Measurements from ENCODE around the gene VEZT.

- TF ChIP-seq, protein P1, sequence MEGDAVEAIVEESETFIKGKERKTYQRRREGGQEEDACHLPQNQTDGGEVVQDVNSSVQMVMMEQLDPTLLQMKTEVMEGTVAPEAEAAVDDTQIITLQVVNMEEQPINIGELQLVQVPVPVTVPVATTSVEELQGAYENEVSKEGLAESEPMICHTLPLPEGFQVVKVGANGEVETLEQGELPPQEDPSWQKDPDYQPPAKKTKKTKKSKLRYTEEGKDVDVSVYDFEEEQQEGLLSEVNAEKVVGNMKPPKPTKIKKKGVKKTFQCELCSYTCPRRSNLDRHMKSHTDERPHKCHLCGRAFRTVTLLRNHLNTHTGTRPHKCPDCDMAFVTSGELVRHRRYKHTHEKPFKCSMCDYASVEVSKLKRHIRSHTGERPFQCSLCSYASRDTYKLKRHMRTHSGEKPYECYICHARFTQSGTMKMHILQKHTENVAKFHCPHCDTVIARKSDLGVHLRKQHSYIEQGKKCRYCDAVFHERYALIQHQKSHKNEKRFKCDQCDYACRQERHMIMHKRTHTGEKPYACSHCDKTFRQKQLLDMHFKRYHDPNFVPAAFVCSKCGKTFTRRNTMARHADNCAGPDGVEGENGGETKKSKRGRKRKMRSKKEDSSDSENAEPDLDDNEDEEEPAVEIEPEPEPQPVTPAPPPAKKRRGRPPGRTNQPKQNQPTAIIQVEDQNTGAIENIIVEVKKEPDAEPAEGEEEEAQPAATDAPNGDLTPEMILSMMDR (IDR thresholded peaks at IDR 0.05 in 2 of 3, conservative IDR thresholded peaks at IDR 0.05 in 1 of 3; ENCODE audit: borderline replicate concordance in 1 of 3, insufficient read depth in 1 of 3, low read depth in 2 of 3, low read length in 2 of 3) = no peak
- TF ChIP-seq POLR2A (IDR thresholded peaks at IDR 0.05; ENCODE audit: borderline replicate concordance, extremely low read depth, insufficient read depth, insufficient read length) (no peak), ATF3 (IDR thresholded peaks at IDR 0.05) (no peak), CEBPB (IDR thresholded peaks at IDR 0.05; ENCODE audit: low read depth) (no peak), EZH2phosphoT487 (IDR thresholded peaks at IDR 0.05; ENCODE audit: borderline replicate concordance) (no peak), ELF1 (IDR thresholded peaks at IDR 0.05; ENCODE audit: borderline replicate concordance, low read depth) (no peak), POLR2AphosphoS5 (IDR thresholded peaks at IDR 0.05; ENCODE audit: low read depth, low read length) (no peak), SRF (IDR thresholded peaks at IDR 0.05; ENCODE audit: low read depth) (no peak), TCF7L2 (IDR thresholded peaks at IDR 0.05; ENCODE audit: borderline replicate concordance, extremely low read depth, insufficient read depth, insufficient read length) (no peak), SIN3A (IDR thresholded peaks at IDR 0.05; ENCODE audit: low read depth) (no peak)
These were observed 48.2 kb downstream of the VEZT start for GRCh38 chr12:95265765-95266164.

Measured in HCT116 (cell line).